HepG2 (cell line): ENCODE results near the gene ANKLE1. TPM values are rescaled to one million over a fixed set of nuclear protein-coding genes. Genes with fewer than 3 reads are reported as not detected.
A peak's percentile ranks its signal among the peaks of the same experiment; 100 is the strongest.

Experiments
- AGO2 ChIP-seq: fragments of 200-400 bp; formaldehyde crosslinking; optimal IDR thresholded peaks from 2 replicates; pipeline ENCODE3; 2017; ENCODE audit warnings: mild to moderate bottlenecking, low read depth, low read length, moderate library complexity
- BCL3 ChIP-seq: sonication (generic); formaldehyde crosslinking; IDR thresholded peaks from 2 replicates; pipeline ENCODE4 v1.5.1; 2020; ENCODE audit warnings: mild to moderate bottlenecking, missing genetic modification reagents, moderate library complexity
- CEBPB ChIP-seq: IDR thresholded peaks from 2 replicates; pipeline ENCODE4 v1.6.1; 2011; ENCODE audit warnings: low read depth, low read length, improper control_type of control experiment, borderline replicate concordance
- FOXP1 ChIP-seq, 2 experiments: fragments of 450-650 bp in 1 of 2; IDR thresholded peaks; 2 replicates each; pipeline ENCODE4 v1.6.1; 2017 to 2018; ENCODE audit warnings: antibody characterized with exemption in 1 of 2
- HHEX ChIP-seq: IDR thresholded peaks from 2 replicates; pipeline ENCODE4 v1.6.1; 2016; ENCODE audit warnings: control low read depth
- HMG20A ChIP-seq: IDR thresholded peaks from 2 replicates; pipeline ENCODE4 v1.6.1; 2016; ENCODE audit warnings: borderline replicate concordance
- HMGXB4 ChIP-seq, 2 experiments: sonication (generic) in 1 of 2; formaldehyde crosslinking in 1 of 2; IDR thresholded peaks; 2 replicates each; pipeline versions ENCODE4 v1.4.0 to v1.6.1; 2018 to 2020; ENCODE audit warnings: missing genetic modification reagents in 2 of 2, borderline replicate concordance in 1 of 2, low read depth in 1 of 2, mild to moderate bottlenecking in 1 of 2, missing biosample characterization in 1 of 2
- HNRNPL ChIP-seq: fragments of 200-400 bp; formaldehyde crosslinking; IDR thresholded peaks from 2 replicates; pipeline ENCODE4 v1.6.1; 2017; ENCODE audit warnings: mild to moderate bottlenecking, low read depth, low read length
- MAFK ChIP-seq, 2 experiments: IDR thresholded peaks in 1 of 2; conservative IDR thresholded peaks in 1 of 2; 2 replicates each; pipeline ENCODE4 v1.6.1; 2011; ENCODE audit warnings: improper control_type of control experiment in 2 of 2, low read length in 2 of 2
- RARA ChIP-seq: IDR thresholded peaks from 2 replicates; pipeline ENCODE4 v1.6.1; 2016; ENCODE audit warnings: missing genetic modification reagents, missing compliant biosample characterization
- RBFOX2 ChIP-seq: fragments of 200-400 bp; formaldehyde crosslinking; IDR thresholded peaks from 2 replicates; pipeline ENCODE4 v1.6.1; 2017; ENCODE audit warnings: low read depth, mild to moderate bottlenecking, low read length
- SAP130 ChIP-seq: IDR thresholded peaks from 2 replicates; pipeline ENCODE4 v1.6.1; 2016; ENCODE audit warnings: low read depth
- SNAPC2 ChIP-seq: sonication (generic); formaldehyde crosslinking; IDR thresholded peaks from 2 replicates; pipeline ENCODE4 v1.8.1; 2022; ENCODE audit warnings: mild to moderate bottlenecking, missing genetic modification reagents
- STAT6 ChIP-seq: sonication (generic); formaldehyde crosslinking; IDR thresholded peaks from 2 replicates; pipeline ENCODE4 v1.4.0; 2020; ENCODE audit warnings: missing genetic modification reagents, mild to moderate bottlenecking, borderline replicate concordance
- TGIF2 ChIP-seq: IDR thresholded peaks from 2 replicates; pipeline ENCODE4 v1.6.1; 2016; ENCODE audit warnings: control low read depth, missing compliant biosample characterization
- TP53 ChIP-seq: sonication (generic); formaldehyde crosslinking; conservative IDR thresholded peaks from 2 replicates; pipeline ENCODE4 v1.4.0; 2020; ENCODE audit warnings: missing genetic modification reagents
- ZEB1 ChIP-seq: IDR thresholded peaks from 2 replicates; pipeline ENCODE4 v1.6.1; 2012; ENCODE audit warnings: mild to moderate bottlenecking, low read depth, inconsistent platforms; ENCODE audit not compliant: insufficient replicate concordance
- ZFX ChIP-seq: sonication (generic); formaldehyde crosslinking; IDR thresholded peaks from 2 replicates; pipeline ENCODE4 v1.4.0; 2020; ENCODE audit warnings: mild to moderate bottlenecking, low read depth, missing genetic modification reagents, moderate library complexity
- ZNF280B ChIP-seq: sonication (generic); formaldehyde crosslinking; IDR thresholded peaks from 2 replicates; pipeline ENCODE4 v1.5.0; 2020; ENCODE audit warnings: missing genetic modification reagents, mild to moderate bottlenecking, borderline replicate concordance
- ZNF605 ChIP-seq: sonication (generic); formaldehyde crosslinking; IDR thresholded peaks from 2 replicates; pipeline ENCODE4 v1.8.0; 2022; ENCODE audit warnings: mild to moderate bottlenecking, missing genetic modification reagents
- ZNF691 ChIP-seq: sonication (generic); formaldehyde crosslinking; IDR thresholded peaks from 2 replicates; pipeline ENCODE4 v1.4.0; 2020; ENCODE audit warnings: missing genetic modification reagents, low read depth, mild to moderate bottlenecking, borderline replicate concordance
- polyA plus RNA-seq, 8 experiments: library from polyadenylated mRNA; depleted of rRNA in 3 of 8; stranded (reverse) in 7 of 8; unstranded in 1 of 8; fragments of >200 nt; fragmentation: Illumina TruSeq in 4 of 8; extraction: Trizol in 4 of 8; gene quantifications; 2 replicates each; pipeline versions ENCODE4 v1.2.1 to v1.2.3, GENCODE V29; 2011 to 2016; ENCODE audit warnings: low read depth in 4 of 8, missing spikeins in 1 of 8, mixed read lengths in 1 of 8; ENCODE audit not compliant: insufficient read depth in 1 of 8
- total RNA-seq, 5 experiments: library from RNA; depleted of rRNA; stranded (reverse); fragments of >200 nt; fragmentation: Illumina TruSeq; extraction: Trizol; gene quantifications; 2 replicates each; pipeline ENCODE4 v1.2.3, GENCODE V29; 2016; ENCODE audit warnings: low read depth in 1 of 5

The ANKLE1 gene
- total and polyA plus RNA-seq, 2 of the 13 experiments (the other 11 are each of a cell fraction or from before 2014, with no cell fraction given): 0.69 to 1.5 TPM

GRCh38 chr19:17242431-17243208 is 39.1 kb upstream of the ANKLE1 start (continued):
- no peak for TF ChIP-seq MAFK (conservative IDR thresholded peaks at IDR 0.05 in 1 of 2, IDR thresholded peaks at IDR 0.05 in 1 of 2; ENCODE audit: low read length in 2 of 2)
- no peak for TF ChIP-seq STAT6
- no peak for TF ChIP-seq FOXP1 (IDR thresholded peaks at IDR 0.05)
- TF ChIP-seq FOXP1 (CRISPR knock-in tag; IDR thresholded peaks at IDR 0.05): no peak
- no peak for TF ChIP-seq HMG20A (CRISPR knock-in tag)
- TF ChIP-seq TGIF2 (CRISPR knock-in tag): no peak
- no peak for TF ChIP-seq TP53 (CRISPR knock-in tag)
- TF ChIP-seq ZEB1: no peak
- TF ChIP-seq ZNF280B: no peak
- TF ChIP-seq ZNF691 (CRISPR knock-in tag): no peak
- peak; percentile 59 for TF ChIP-seq AGO2
- TF ChIP-seq HHEX (CRISPR knock-in tag): no peak
- 0 out of 2 replicates have a peak, but pooled peaks have one; percentile 34 for TF ChIP-seq HNRNPL
- peak; percentile 66 for TF ChIP-seq ZFX
- 0 out of 4 replicates have a peak, but pooled peaks of 1 of the 2 experiments have one; percentile 22 for TF ChIP-seq HMGXB4 (CRISPR knock-in tag; IDR thresholded peaks at IDR 0.05; ENCODE audit: borderline replicate concordance in 1 of 2, low read depth in 1 of 2)
- peak; percentile 72 for TF ChIP-seq RBFOX2
- TF ChIP-seq RARA (CRISPR knock-in tag): 0 out of 2 replicates have a peak, but pooled peaks have one; percentile 17
- TF ChIP-seq CEBPB: no peak
- no peak for TF ChIP-seq SNAPC2 (CRISPR knock-in tag)
- peak; percentile 36; the same call in 1 of the 2 replicates for TF ChIP-seq SAP130 (CRISPR knock-in tag)
- no peak for TF ChIP-seq BCL3
- TF ChIP-seq ZNF605 (CRISPR knock-in tag): peak; percentile 34; the same call in 1 of the 2 replicates
